ENCODE measurements around the gene AOC1.

The AOC1 gene

DNA sequence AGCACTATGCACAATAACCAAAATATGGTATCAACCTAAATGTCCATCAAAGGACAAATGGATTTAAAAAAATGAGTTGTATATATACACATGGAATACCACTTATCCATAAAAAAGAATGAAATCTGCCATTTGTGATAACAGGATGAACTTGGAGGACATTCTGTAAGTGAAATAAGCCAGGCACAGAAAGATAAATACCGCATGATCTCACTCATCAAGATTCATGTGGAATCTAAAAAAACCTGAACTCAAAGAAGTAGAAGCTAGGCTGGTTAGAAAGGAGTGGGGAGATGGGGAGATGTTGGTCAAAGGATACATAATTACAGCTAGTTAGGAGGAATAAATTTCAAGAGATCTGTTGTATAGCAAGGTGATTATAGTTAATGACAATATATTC, 17.3 kb upstream of the AOC1 start:
- no peak for DNase-seq

DNA sequence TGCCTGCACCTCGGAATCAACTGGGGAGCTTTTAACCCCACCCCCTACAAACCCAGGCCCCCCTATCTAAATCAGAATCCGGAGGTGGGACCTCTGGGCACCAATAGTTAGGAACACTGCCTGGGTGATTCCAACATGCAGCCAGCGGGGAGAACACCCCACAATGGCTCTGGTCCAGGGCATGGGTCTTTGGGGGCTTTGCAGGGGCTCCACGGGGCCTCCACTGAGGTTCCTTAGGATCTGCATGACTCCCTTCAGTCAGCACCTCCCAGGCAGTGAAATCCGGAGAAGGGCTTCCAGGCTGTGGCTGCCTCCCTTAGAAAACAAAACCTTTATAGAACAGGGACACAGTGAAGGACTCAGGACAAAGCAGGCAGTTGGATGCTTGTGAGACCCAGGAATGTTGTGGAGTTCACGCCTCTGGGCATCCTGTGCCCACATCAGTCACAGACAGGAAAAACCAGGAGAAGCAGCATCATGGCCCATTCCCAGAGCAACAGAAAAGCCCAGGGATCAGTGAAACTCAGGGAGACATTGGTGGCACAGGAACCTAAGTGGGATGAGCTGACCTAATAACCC, 16.5 kb upstream of the AOC1 start:
- no peak for DNase-seq

DNA sequence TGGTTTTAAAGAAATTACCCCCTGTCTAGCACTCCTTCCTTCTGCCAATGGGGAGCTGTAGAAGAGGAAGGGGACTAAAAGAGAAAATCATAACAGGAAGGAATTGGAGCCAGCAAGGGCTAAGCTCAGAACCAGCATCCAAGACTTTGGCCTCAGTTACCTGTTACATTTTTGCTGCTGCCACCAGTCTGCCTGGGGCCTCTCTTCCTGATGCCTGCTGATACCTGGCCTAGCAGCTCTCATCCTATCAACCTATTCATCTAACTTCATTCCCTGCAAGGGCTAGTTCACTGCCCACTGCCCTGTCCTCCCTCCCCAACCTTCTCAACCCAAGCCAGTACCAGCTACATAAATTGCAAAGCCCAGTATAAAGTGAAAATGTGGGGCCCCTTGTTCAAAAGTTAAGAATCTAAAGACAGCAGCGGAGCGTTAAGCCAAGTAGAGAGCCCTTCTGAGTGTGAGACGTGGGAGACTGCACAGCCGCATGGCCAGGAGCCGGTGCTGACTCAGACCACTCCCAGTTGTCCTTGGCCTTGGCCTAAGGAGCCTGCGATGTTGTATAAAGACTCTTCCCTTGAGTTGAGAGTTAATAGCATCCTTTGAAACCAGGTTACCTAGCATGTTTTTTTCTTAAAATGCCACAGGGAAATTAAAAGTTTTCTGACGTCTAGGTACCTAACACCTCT, 13.2 kb upstream of the AOC1 start:
- DNase-seq = no peak

DNA sequence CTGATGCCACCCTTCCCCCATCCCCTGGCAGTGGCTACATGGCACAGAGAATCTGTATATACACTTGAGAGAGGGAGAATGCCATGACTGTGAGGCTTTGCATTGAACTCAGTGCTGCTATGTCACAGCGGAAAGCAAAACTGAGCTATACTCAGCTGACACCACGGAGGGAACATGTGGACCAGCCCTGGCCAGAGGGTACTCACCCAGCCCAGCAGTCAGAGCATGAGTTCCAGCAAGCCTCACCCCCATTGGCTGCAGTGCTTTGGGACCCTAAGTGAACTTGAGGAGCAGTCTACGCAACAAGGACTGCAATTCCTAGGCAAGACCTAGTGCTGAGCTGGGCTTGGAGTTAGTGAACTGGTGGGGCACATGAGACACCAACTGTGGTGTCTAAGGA, 10.3 kb upstream of the AOC1 start:
- DNase-seq = no peak

DNA sequence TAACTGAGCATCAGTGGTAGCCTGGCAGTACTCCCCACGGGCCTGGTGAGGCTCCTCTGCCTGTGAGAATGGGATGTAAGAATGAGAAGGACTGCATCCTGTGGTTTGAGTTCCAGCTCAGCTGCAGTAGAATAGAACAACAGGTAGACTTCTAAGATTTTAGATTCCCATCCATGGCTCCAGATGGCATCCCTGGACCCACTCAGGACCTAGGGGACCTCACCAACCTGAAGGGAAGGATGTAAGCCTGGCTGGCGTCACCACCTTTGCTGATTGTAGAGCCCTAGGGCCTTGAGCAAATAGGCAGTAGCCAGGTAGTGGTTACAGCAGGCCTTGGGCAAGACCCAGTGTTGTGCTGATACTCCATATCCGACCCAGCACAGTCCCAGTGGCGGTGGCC, 9.6 kb upstream of the AOC1 start:
- no peak for DNase-seq

DNA sequence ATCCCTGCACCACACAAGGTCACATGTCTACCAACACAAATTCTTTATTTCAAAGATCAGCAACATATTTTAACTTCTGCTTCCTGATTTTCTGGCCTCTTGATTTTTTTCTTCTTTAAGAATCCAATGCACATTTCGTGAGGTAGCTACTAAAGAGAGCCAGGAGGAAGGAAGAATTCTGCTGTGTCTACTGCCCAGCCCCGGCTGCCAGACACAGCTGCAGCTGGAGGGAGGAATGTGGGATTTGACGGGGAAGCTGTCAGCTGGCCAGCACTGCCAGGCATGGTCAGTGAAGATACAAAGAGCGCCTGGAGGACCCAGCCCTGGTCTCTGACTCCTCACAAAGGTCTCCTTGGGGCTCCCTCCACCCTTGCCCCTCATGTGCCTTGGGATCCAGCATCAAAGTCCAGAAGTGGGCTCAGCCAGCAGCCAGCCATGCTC, 6.9 kb upstream of the AOC1 start:
- DNase-seq = no peak

DNA sequence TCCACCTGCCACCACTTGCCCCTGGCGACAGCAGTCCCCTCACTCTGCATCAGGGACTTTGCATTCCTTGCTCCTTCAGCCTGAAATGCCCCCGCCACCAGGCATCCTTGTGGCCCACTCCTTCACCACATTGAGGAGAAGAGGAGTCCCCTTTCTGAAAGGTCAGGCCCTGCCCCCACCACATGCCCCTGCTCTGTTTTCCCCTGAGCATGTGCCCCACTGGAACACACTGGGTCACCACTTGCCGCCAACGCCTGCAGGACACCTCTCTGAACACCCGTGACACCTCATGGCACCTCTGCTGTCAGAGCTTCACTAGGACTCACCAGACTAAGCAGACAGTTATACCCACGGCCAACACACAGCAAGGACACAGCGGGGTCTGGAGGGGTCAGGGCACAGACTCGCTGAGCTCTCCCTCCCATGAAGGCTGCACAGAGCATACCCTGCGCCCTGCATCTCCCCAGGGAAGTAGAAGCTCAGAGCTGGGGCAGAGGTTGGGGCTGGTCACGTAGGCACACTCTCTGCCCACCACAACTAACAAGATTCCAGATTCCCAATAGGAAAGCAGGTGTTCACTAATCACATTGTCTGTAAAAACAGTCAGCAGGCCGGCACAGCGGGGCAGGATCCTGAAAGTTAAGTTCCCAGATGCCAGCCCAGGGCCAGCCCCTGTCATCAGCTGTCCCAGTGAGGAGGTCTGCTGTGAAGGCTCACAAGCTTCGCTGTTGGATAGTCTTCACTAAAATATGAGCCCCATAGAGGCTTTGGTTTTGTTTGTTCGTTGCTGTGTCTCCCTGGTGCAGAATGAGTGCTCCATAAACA, 5.8 kb upstream of the AOC1 start:
- no peak for DNase-seq

DNA sequence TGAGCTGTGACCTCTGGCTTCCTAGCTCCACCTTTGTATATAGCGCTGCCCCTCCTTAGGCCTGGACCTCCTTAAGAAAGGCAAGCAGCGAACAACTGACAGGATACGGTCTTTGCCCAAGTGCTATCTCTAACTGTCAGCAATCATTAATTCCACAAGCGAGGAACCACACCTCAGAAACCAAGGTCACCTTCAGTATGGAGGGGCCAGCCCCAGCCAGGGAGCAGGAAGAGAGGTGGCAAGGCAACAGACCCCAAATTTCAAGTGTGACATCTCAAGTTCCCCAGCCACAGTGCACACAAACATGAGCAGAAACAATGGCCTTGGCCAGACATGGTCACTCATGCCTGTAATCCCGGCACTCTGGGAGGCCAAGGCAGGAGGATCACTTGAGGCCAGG, 4.8 kb upstream of the AOC1 start:
- DNase-seq = no peak

DNA sequence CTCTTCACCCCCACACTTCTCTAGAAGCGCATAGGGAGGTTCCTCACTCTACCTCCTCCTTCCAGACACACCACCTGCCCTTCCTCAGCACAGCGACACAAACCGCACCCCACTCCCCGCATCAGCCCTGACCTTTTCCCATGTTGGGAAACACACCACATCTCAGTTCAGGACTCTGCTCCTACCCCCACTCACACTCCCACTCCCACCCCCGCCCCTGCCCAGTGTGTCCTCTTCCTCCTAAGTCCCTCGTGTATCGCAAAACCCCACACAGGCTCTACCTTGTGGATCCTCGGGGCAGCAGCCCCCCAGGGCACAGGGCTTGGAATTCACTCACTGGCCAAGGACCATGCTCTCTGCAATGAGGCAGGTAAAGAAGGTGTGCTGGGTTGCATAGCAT, 4.2 kb upstream of the AOC1 start:
- DNase-seq = no peak

DNA sequence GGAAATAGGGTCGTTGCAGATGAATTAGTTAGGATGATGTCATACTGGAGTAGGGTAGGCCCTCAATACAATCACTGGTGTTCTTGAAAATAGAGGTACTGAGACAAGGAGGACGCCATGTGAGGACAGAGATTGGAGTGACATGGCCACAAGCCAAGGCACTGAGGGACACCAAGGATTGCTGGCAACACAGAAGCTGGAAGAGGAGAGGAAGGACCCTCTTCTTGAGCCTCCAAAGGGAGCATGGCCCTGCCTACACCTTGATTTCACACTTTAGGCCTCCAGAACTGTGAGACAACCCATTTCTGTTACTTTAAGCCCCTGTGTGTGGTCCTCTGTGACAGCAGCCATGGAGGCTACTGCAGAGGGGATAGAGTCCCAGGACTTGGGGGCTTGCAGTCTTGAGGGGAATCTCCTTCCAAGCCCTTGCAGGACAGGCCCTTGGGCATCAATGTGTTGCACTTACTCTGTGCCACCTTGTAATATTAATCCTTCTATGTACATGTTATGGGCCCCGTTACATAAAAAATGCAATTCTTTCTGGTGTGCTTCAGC, 3.7 kb upstream of the AOC1 start:
- DNase-seq = no peak

DNA sequence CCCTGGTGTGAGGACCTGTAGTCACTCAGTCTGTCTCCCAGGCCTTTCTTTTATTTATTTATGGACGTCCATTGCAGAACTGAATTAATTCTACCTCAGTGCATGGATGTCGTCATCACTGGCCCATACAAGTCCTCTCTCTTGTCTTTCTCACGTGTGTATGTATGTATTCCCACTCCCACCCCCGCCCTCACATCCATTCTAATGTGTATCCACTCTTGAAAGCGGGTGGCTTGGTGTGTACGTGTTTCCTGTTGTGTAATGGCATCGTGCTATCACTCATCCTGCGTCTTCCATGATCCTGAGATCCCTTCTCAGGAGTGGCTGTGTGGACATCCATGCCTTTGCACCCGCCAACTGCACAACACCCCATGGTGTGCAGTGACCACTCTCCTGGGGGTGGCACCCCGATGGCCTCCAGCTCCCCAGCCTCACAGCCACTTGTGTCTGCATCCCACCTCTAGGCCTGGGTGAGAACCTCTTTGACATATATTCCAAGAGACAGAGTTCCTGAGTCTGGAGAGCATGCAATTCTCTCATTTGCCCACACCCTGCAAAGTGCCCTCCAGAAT, 3.0 kb upstream of the AOC1 start:
- no peak for DNase-seq

DNA sequence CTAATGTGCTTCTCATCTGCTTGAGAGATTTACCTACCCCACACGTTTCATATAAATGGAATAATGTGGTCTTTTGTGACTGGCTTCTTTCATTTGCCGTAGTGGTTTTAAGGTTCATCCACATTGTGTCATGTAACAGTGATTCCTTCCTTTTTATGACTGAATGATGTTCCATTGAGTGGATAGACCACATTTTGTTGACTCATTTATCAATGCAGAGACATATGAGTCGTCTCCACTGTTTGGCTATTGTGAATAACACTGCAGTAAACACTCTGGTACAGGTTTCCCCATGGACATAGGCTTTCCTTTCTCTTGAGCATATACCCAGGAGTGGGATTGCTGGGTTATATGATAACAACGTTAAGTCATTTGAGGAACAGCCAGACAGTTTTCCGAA, 2.0 kb upstream of the AOC1 start:
- no peak for DNase-seq

DNA sequence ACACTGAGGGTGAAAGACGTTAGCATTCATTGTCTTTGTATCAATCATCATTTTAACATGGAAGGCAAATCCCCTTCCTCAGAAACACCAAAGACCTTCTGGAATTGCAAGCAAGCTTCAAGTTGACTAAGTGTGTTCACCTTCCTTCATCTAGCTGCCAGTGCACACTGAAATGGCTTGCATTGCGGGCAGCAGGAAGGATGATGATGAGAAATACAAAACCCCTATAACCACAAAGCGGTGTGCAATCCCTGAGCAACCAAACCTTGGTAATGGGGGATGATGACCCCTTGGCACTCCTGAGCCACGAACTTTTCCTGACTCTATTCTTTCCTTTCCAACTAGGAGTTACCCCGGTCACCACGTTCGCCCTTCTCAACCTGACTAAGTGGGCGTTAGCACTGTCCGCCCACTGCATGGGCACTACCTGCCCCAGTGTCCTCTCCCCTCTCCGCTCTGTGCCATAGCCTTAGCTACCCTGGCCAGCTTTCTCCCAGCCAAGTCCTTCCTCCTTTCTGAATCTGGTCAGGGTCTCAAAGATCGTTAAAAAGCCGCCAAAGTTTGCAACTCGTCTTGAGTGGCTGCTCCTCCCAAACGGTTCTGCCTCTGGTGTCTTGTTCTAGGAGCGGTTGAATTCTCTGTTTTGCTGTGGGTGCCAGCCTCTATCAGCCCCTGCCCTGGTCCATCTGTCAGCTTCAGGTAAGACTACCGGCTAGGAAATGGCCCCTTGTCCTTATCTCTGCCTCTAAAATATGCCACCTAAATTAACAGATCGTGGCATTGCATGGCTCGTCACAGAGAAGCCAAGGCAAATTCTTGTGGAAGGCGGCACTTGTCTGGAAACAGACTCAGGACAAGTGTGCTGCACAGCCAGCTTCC, 586 bp upstream of the AOC1 start:
- DNase-seq = no peak

DNA sequence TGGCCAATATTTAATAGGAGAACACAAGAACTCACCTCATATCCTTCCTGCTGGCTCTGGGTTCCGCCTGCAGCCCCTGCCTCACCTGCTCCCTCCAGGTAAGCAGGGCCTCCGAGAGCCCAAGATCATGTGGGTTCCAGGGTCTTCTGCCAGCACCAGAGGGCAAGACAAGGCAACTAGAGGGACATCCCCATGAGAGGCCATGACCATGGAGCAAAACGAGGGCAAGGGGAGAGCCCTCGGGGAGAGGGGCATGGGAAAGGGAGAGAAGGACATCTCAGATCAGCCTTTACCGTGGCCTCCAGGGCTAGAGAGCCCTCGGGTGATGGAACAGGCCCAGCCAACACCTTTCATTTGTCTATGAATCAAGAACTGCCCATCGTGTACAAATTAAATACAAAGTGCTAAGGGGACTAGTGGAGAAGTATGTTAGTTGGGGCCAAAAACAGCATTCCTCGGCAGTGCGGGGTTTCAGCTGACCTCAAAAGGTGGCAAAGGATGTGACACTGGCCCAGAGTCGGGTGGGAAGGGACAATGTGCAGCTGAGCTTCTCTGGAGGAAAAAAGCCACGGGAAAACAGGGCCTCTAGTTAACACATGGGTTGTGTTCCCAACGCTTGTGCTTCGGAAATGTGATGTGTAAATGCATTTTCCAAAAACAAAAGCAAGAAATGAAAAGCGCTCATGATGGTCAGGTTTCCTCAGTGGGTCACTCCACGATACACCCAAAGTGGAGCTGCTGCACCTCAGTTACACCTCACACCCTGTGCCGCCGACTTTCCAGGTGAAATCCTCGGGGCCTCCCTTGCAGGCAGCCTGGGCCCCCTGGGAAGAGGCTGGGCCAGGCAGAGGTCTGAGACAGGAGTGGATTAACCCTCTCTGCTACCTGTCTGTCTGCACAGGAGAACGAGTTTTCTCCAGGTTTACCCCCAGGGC, 2.0 kb downstream of the AOC1 start:
- DNase-seq = no peak

DNA sequence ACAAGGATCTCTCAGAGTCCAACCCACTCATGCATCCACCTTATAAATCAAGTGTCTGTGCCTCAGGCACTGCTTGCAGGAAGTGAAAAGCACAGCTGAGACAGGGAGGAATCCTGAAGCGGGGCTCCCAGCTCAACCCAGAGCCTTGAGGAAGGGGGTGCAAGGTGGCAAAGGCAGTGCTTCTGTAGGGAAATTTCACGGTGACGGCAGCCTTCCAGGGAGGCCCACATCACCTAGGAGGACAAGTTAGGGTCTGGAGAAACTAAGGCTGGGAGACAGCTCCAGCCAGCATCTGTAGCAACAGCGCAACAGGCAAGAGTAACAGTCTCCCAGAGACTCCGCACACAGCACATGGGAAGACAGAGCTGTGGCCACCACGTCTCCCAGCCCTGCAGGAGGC, 2.7 kb downstream of the AOC1 start:
- no peak for DNase-seq

DNA sequence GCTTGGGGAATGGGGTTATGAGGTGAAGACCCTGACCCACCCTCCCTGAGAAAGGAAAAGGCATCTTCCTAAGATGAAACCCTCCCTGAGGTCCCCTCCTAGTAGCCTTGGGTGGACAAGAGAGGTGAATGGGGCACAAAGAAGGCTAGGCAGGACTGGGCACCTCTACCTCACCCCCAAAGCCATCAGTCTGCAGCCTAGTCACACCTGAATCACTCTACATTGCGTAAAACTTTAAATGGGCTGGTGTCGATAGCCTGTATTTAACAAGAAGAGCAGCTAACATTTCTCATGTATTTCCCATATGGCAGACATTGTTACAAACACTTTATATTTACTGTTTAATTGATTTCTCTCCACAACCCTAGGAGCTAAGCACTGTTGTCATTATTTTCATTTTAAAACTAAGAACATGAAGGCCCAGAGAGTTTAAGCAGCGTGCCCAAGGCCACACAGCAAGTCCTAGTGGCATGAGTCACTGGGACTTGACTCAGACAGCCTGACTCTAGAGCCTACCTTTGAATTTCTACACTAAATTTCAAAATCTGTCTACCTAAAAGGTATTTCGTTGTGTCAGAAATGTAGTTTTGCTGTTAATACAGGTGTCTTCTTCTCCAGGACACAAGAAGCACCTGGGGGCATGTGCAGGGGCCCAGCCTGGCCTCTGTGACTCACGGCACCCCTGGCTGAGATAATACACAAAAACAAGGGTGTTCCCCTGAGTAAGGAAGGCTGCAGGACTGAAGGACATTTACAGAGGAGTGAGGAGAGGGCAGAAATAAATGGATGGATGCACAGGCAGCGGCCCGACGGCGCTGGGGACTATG, 3.4 kb downstream of the AOC1 start:
- DNase-seq = no peak

DNA sequence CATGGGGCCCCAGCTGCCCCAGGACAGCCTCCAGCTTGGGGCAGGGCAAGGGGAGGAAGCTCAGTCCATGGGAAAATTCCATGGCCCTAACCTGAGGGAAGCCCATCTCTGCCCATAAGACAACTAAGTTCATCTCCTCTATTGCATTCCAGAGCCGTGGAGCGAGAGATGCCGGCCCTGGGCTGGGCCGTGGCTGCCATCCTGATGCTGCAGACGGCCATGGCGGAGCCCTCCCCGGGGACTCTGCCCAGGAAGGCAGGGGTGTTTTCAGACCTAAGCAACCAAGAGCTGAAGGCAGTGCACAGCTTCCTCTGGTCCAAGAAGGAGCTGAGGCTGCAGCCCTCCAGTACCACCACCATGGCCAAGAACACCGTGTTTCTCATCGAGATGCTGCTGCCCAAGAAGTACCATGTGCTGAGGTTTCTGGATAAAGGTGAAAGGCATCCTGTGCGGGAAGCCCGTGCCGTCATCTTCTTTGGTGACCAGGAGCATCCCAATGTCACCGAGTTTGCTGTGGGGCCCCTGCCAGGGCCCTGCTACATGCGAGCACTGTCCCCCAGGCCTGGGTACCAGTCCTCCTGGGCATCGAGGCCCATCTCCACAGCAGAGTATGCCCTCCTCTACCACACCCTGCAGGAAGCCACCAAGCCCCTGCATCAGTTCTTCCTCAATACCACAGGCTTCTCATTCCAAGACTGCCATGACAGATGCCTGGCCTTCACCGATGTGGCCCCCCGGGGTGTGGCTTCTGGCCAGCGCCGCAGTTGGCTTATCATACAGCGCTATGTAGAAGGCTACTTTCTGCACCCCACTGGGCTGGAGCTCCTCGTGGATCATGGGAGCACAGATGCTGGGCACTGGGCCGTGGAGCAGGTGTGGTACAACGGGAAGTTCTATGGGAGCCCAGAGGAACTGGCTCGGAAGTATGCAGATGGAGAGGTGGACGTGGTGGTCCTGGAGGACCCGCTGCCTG, 4.3 kb downstream of the AOC1 start:
- DNase-seq = no peak

DNA sequence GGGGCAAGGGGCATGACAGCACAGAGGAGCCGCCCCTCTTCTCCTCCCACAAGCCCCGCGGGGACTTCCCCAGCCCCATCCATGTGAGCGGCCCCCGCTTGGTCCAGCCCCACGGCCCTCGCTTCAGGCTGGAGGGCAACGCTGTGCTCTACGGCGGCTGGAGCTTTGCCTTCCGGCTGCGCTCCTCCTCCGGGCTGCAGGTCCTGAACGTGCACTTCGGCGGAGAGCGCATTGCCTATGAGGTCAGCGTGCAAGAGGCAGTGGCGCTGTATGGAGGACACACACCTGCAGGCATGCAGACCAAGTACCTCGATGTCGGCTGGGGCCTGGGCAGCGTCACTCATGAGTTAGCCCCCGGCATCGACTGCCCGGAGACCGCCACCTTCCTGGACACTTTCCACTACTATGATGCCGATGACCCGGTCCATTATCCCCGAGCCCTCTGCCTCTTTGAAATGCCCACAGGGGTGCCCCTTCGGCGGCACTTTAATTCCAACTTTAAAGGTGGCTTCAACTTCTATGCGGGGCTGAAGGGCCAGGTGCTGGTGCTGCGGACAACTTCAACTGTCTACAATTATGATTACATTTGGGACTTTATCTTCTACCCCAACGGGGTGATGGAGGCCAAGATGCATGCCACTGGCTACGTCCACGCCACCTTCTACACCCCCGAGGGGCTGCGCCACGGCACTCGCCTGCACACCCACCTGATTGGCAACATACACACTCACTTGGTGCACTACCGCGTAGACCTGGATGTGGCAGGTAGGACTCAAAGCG, 5.1 kb downstream of the AOC1 start:
- DNase-seq = no peak
